ENCODE data around the gene NXN.
"Not testable (repeated sequence)": the region's sequence is repeated elsewhere in the genome, so short reads cannot be mapped to it uniquely, and the experiment has no call there.

NXN gene

GRCh38 chr17:814371-814770 lies 165.2 kb downstream of the NXN start:
- no peak for DNase-seq

DNA sequence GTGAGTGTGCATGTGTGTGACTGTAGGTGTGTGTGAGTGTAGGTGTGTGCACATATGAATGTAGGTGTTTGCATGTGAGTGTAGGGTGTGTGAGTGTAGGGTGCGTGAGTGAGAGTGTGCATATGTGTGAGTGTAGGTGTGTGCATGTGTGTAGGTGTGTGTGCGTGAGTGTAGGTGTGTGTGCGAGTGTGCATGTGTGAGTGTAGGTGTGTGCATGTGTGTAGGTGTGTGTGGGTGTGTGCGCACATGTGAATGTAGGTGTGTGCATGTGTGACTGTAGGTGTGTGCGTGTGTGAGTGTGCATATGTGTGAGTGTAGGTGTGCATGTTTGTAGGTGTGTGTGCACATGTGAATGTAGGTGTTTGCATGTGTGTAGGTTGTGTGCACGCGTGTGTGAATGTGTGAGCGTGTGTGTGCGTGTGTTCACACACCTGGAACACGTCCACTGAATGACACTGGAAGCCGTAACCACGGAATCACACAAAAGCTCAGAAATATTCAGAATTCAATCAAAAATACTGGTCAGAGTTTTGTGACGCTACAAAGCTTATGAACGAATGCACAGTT lies 166.9 kb downstream of the NXN start:
- no peak for DNase-seq

- DNase-seq, result no peak
Observed at GRCh38 chr17:811051-811784, 168.4 kb downstream of the NXN start.

DNA sequence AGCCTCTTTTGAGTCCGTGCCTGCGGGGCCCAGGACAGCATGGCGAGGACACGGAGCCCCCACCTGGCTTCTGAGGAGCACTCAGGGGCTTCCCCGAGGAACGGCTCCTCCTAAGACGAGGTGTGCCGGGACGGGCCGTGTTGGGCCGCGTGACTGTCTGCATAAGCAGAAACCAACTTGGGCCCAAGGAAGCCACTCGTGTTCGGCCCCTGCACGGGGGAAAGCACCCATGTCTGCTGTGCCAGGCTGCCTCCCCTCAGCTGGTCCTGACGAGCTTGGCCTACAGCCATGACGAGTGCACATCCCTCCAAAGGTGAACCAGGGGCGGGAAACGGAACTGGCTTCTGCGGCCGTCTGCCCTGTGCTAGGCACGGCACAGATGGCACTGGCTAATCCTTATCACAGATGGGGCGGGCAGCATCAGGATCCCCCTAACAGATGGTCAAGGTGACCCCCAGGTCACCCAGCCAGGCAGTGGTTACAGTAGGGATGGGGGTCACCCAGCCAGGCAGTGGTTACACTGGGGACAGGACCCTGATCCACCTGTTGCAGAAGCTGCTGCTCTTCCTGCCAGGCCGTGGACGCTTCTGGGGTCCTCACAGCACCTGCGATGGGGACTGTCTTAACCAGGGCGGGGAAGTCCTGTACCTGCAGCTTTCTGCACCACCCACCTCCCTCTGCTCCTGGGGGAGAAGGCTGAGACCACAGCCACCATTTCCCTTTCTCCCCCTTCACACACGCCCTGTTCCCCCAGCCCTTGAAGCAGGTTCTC lies 171.9 kb downstream of the NXN start:
- DNase-seq, result no peak

- no peak for DNase-seq
Observed at GRCh38 chr17:806781-807522, 172.6 kb downstream of the NXN start.

GRCh38 chr17:806346-806745 lies 173.2 kb downstream of the NXN start:
- no peak for DNase-seq

- DNase-seq, result not testable (repeated sequence)
Observed at GRCh38 chr17:805886-806285, 173.7 kb downstream of the NXN start.

DNA sequence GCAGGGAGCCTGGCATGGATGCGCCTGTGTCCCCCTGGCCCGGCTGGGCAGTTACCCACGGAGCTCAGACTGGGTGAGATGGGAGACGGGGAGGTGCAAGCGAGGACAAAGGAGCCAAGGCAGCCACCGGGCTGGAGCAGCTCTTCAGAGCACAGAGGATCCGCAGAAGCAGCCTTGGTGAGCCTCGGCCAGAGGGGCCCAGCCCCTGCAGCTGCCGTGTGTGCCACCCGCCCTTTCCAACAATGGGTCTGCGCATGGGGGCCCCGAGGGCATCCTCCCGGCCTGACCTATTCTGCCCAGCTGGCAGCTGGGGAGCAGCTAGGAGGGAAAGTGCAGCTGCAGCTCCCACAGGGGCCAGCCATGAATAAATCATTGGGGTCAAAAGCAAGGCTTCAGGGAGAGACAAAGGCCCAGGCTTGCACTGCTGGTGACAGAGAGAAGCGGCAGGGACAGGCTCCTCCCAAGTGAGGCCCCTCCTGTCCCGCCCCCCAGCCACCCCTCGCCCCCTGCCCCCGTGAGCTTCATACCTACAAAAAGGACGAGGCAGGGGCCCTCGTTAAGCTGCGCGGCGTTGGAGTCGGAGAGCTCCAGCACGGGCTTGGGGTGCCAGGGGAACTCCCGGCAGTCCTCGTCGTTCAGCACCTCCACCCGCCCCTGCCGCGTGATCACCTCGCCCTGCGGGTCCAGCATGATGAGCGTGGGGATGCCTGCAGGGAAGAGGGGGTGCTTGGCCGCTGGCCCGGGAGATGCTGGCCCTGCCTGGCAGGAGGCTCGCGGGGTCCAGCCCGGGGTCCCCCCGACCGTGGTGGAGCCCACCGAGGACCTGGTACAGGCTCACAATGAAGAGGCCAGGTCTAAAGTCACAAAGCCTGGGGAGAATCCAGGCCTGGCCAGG lies 174.8 kb downstream of the NXN start:
- DNase-seq, result no peak

- no peak for DNase-seq
Observed at GRCh38 chr17:802901-803881, 176.4 kb downstream of the NXN start.

DNA sequence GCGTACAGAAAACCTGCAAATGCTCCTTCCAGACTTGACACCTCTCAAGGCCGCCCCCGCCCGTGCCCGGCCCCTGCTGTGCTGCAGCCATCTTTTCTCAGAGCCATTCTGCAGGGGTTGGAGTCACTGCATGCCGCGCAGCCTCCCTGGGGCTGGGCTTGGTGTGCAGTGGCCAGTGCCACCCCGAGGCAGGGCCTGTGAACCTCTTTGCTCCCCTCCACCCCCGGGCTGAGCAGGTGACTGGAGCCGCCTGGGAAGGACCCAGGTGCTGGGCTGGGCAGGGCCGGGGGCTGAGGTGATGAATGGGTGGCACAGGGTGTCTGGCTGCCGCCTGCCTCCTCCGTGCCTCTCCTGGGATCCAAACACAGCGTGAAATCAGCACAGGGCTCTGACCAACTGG lies 177.1 kb downstream of the NXN start:
- DNase-seq, result no peak

GRCh38 chr17:801660-802059 lies 177.9 kb downstream of the NXN start:
- no peak for DNase-seq

- DNase-seq, result no peak
Observed at GRCh38 chr17:800446-801242, 178.9 kb downstream of the NXN start.

- DNase-seq, result no peak
Observed at GRCh38 chr17:799261-799660, 180.3 kb downstream of the NXN start.

- no peak for DNase-seq
Observed at GRCh38 chr17:798246-798645, 181.3 kb downstream of the NXN start.

GRCh38 chr17:797236-797840 lies 182.2 kb downstream of the NXN start:
- DNase-seq, result no peak

GRCh38 chr17:796609-797008 lies 183.0 kb downstream of the NXN start:
- DNase-seq, result no peak

DNA sequence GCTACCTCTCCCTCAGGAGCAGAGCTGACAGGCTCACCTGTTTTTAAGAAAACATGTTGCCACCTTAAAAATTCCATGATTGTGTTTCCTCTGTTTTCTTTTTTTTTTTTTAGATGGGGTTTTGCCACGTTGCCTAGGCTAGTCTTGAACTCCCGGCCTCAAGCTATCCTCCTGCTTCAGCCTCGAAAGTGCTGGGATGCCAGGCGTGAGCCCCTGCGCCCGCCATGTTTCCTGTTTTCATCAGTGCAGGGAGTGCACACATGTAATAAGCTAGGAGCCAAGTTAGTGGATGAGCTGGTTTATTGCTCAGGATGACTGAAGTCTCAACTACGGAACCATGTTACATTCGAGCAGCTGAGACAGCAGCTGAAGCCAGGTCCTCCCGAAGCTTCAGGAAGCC lies 183.9 kb downstream of the NXN start:
- no peak for DNase-seq

DNA sequence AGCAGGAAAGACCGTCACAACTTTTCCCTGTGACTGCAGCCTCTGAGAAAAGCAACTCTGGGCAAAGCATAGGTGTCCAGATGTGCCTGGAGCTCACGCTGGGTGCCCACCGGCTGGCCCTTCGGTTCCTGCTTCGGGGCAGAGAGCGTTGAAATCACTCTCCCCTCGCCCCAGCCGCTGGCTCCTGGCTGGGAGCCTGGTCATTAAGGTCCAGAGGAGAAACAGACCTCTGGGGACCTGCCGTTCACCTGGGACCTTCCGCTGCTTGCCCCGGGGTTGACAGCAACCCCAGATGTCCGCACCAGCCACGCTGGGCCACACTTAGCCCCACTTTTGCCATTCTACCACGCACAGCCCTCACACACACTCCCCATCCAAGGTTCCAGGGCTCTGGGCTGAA lies 184.3 kb downstream of the NXN start:
- DNase-seq, result no peak

DNA sequence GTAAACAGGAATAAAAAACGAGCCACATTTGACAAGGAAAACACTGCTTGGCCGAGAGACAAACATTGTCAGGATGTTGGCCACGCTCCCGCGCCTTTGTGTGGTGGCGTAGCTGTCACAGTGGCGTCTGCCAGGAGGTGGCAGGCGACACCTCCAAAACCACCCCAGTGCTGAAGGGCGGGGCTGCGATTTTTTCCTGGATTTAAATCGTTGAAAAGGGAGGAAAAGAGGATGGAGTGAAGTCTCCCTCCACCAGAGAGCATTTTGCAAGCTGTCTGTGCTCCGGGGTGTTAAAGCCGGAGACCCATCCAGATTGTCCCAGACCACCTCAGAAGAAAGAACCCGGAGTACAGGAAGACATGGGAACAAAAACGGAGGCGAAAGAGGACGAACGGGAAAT lies 184.7 kb downstream of the NXN start:
- DNase-seq, result peak; percentile 35 to 88

- no peak for DNase-seq
Observed at GRCh38 chr17:792277-792676, 187.3 kb downstream of the NXN start.
